PC-3 (cell line): Measurements from ENCODE around the gene LRRC8B. TPM values are rescaled to one million over a fixed set of nuclear protein-coding genes. Genes with fewer than 3 reads are reported as not detected.

Experiments
- ATAC-seq: fragments of 200-7000 bp; cut with Tn5 transposase; 2 replicates; pipeline ENCODE4 v1.9.1; 2020; ENCODE audit warnings: mild to moderate bottlenecking, moderate library complexity
- BruUV-seq: library from RNA; stranded (reverse); fragments of 400-500 nt; replicated peaks from 2 replicates; lab custom pipeline; 2021; lab: Mats Ljungman, UMichigan
- CTCF ChIA-PET: fragments of 300-600 bp; sonication (Branson Sonifier 250); formaldehyde crosslinking; loops from one replicate; lab custom pipeline; 2022; ENCODE audit warnings: antibody characterized with exemption; lab: Charles Lee
- POLR2A ChIA-PET: fragments of 300-600 bp; sonication (Branson Sonifier 250); formaldehyde crosslinking; loops from one replicate; lab custom pipeline; 2022; ENCODE audit warnings: antibody characterized with exemption; ENCODE audit not compliant: unreplicated experiment; lab: Charles Lee
- DNase-seq: peaks from one replicate; pipeline ENCODE4 v3.0.0-alpha.2; 2015
- H2AFZ ChIP-seq: fragments of 300-600 bp; sonication (generic); 2 replicates; pipeline ENCODE4 v1.6.0; 2016; ENCODE audit warnings: antibody characterized with exemption, low read length
- H3F3A ChIP-seq: fragments of 300-600 bp; sonication (generic); one replicate; pipeline ENCODE4 v1.6.0; 2017; ENCODE audit warnings: antibody characterized with exemption, low read length, control low read depth, mild to moderate bottlenecking; ENCODE audit not compliant: unreplicated experiment
- H3K27ac ChIP-seq: fragments of 300-600 bp; sonication (generic); 2 replicates; pipeline ENCODE4 v1.5.1; 2016; ENCODE audit warnings: mild to moderate bottlenecking, low read length
- H3K27me3 ChIP-seq: fragments of 300-600 bp; sonication (generic); 2 replicates; pipeline ENCODE4 v1.6.1; 2016; ENCODE audit warnings: low read length, mixed read lengths
- H3K36me3 ChIP-seq: fragments of 300-600 bp; sonication (generic); 2 replicates; pipeline ENCODE4 v1.6.1; 2016; ENCODE audit warnings: low read depth, mixed run types, low read length, mixed read lengths
- H3K4me1 ChIP-seq: fragments of 300-600 bp; sonication (generic); 2 replicates; pipeline ENCODE4 v1.5.1; 2016; ENCODE audit warnings: low read length; ENCODE audit not compliant: insufficient read depth
- H3K4me2 ChIP-seq: fragments of 300-600 bp; sonication (generic); 2 replicates; pipeline ENCODE4 v1.6.0; 2016; ENCODE audit warnings: low read length
- H3K4me3 ChIP-seq: fragments of 300-600 bp; sonication (generic); 2 replicates; pipeline ENCODE4 v1.5.1; 2016; ENCODE audit warnings: mild to moderate bottlenecking, low read length, mixed read lengths
- H3K79me2 ChIP-seq: fragments of 300-600 bp; sonication (generic); 2 replicates; pipeline ENCODE4 v1.6.1; 2017; ENCODE audit warnings: low read length, mixed read lengths
- H3K9ac ChIP-seq: fragments of 300-600 bp; sonication (generic); 2 replicates; pipeline ENCODE4 v1.6.0; 2016; ENCODE audit warnings: mild to moderate bottlenecking, low read length
- H3K9me2 ChIP-seq: fragments of 300-600 bp; sonication (generic); replicated peaks from 2 replicates; pipeline ENCODE4 v1.6.1; 2016; ENCODE audit warnings: mixed run types, low read length, mixed read lengths
- H3K9me3 ChIP-seq: fragments of 300-600 bp; sonication (generic); 2 replicates; pipeline ENCODE4 v1.6.1; 2016; ENCODE audit warnings: low read length, mixed read lengths
- H4K20me1 ChIP-seq: fragments of 300-600 bp; sonication (generic); 2 replicates; pipeline ENCODE4 v1.6.1; 2016; ENCODE audit warnings: low read length, mixed read lengths
- EZH2 ChIP-seq: fragments of 300-600 bp; sonication (generic); IDR thresholded peaks from one replicate; pipeline ENCODE4 v1.6.1; 2017; ENCODE audit warnings: antibody characterized with exemption, mild to moderate bottlenecking, low read length; ENCODE audit not compliant: unreplicated experiment
- EZH2phosphoT487 ChIP-seq: fragments of 300-600 bp; sonication (generic); IDR thresholded peaks from 2 replicates; pipeline ENCODE4 v1.6.1; 2018; ENCODE audit warnings: mild to moderate bottlenecking, antibody characterized with exemption, low read length, borderline replicate concordance
- intact Hi-C: fragments of 100-400 bp; cut with micrococcal nuclease; formaldehyde crosslinking; loops from 2 replicates; pipeline ENCODE4 v1.9.0; 2023
- total RNA-seq: library from RNA; depleted of rRNA; stranded (reverse); fragments of >200 nt; gene quantifications from 2 replicates; pipeline ENCODE4 v1.2.3, GENCODE V29; 2014; rRNA removed
- TF ChIP-seq, protein P1 (sequence below): fragments of 300-600 bp; sonication (generic); conservative IDR thresholded peaks from 2 replicates; pipeline ENCODE4 v1.5.1; 2017; ENCODE audit warnings: antibody characterized with exemption, low read depth, mild to moderate bottlenecking, low read length

Gene LRRC8B
- total RNA-seq, 1 experiment from 2014 or later = 8.4 TPM

- no TSS peak for BruUV-seq
- DNase-seq (no peak), ATAC-seq (no peak)
- no peaks in the 10 kb centered on the region for H3K27me3 ChIP-seq
- H3F3A ChIP-seq = no peaks in the 10 kb centered on the region
- POLR2A ChIA-PET = no interaction called here
- no peaks in the 10 kb centered on the region; the same call in 1 of the 2 replicates for H3K9me3 ChIP-seq
- H3K9ac ChIP-seq = no peak overlapping the region
- H2AFZ ChIP-seq = no peak overlapping the region
- intact Hi-C loops = no loop called here
- no peaks in the 10 kb centered on the region for H3K9me2 ChIP-seq
- no peaks in the 10 kb centered on the region for H3K79me2 ChIP-seq
- no peaks in the 10 kb centered on the region for H3K36me3 ChIP-seq
- no peak overlapping the region for H3K4me3 ChIP-seq
- H3K4me1 ChIP-seq = no peaks in the 10 kb centered on the region
- no peak overlapping the region for H3K27ac ChIP-seq
- CTCF ChIA-PET = no interaction called here
- H4K20me1 ChIP-seq = no peaks in the 10 kb centered on the region
- H3K4me2 ChIP-seq = no peak overlapping the region
- TF ChIP-seq EZH2phosphoT487 (no peak), EZH2 (no peak)
- TF ChIP-seq, protein P1, sequence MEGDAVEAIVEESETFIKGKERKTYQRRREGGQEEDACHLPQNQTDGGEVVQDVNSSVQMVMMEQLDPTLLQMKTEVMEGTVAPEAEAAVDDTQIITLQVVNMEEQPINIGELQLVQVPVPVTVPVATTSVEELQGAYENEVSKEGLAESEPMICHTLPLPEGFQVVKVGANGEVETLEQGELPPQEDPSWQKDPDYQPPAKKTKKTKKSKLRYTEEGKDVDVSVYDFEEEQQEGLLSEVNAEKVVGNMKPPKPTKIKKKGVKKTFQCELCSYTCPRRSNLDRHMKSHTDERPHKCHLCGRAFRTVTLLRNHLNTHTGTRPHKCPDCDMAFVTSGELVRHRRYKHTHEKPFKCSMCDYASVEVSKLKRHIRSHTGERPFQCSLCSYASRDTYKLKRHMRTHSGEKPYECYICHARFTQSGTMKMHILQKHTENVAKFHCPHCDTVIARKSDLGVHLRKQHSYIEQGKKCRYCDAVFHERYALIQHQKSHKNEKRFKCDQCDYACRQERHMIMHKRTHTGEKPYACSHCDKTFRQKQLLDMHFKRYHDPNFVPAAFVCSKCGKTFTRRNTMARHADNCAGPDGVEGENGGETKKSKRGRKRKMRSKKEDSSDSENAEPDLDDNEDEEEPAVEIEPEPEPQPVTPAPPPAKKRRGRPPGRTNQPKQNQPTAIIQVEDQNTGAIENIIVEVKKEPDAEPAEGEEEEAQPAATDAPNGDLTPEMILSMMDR = no peak
These were observed 121.6 kb downstream of the LRRC8B start for GRCh38 chr1:89646259-89646658.

Other genes with a start within 250 kb of the LRRC8B start
- 0.17 and 0.40 TPM in 2 replicates for gene GBP6, start 160.8 kb upstream of the LRRC8B start, total RNA-seq
- 3.4 and 4.3 TPM in 2 replicates for gene LRRC8C, start 108.3 kb downstream of the LRRC8B start, total RNA-seq